Stimulated activated CD4-positive, alpha-beta T cell treated with anti-CD3 and anti-CD28 coated beads, Interleukin-15, amount 100 ng/mL, for 1 hour (primary cell): ENCODE measurements around the gene COPZ1.

Source experiments
- DNase-seq, 2 donors: peaks; one replicate each; pipeline ENCODE4 v3.0.0-alpha.2; 2020; ENCODE audit warnings: low read depth in 1 of 2, low spot score in 1 of 2

The COPZ1 gene

DNA sequence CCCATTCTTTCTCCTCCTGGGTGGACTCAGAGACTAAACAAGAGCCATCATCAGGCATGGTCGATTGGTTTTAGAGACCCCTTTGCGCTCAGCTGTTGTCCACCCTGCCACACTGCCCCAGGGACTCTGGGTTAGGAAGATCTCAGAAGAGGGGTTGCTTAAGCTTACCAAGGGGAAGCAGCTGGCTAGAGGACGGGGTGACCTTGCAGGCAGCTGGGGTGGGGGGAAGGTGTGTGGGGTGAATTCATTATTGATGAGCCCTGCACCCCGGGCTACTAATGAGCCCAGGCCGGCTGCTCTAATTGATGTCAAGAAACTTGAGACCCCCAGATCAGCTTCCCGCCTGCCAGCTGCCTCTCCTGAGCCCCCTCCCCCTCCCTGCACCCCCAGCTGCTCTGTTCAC, 68.3 kb downstream of the COPZ1 start:
- DNase-seq: no peak

DNA sequence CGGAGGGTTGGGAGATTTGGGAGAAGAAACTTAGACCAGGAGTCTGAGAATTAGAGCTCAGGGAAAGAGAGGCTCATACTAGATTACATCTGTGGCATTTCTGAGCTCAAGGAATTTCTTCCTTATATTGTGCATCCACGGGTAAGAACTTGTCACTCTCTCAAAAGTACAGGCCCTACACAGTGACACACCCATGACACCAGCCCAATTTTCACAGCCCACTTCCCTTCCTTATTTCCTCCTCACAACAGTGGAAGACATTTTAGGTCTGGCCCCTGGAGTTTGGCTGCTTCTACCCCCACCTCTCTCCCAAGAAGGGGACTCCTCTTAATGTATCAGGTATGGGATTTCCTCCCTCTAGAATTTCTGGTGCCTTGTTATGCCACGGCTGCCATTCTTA, 68.8 kb downstream of the COPZ1 start:
- DNase-seq: no peak

GRCh38 chr12:54394281-54394719, 69.4 kb downstream of the COPZ1 start:
- DNase-seq: no peak

DNA sequence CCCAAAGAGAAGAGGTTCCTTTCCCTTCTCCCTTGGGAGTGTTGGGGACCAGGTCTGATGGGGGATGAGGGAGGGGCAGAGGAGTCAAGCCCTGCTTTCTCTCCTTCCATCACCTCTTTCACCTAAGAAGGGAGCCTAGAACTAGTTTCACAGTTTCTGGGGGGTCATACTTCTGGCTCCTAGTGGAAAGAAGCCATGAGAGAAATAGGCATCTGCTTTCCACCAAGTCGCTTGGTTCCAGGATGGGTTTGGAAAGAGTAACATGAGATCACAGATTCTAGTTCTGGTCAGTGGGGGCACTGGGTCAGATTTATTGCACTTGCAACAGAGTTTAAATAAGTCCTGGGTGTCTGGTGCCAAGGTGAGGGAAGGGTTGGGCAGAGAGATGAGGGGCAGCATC, 70.1 kb downstream of the COPZ1 start:
- DNase-seq: no peak

DNA sequence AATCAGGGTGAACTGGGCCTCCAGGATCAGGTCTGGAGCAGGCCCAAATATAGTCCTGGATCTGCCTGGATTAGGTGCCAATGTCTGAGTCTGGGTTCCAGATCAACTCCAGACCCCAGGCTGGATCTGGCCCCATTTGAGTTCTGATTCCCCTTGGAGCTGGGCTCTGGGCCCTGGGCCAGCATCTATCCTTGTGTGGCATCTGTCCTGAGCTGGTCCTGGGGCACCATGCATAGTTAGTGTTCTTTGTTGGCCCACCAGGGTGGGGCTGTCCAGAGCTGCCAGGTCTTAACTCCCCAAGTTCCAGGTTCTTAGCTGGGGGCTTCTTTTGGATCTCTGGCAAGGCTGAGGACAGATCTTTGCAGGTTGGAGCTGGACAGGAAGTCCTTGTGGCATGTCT, 70.6 kb downstream of the COPZ1 start:
- no peak for DNase-seq

GRCh38 chr12:54397157-54397556, 72.2 kb downstream of the COPZ1 start:
- DNase-seq: no peak

- DNase-seq: no peak
Observed at GRCh38 chr12:54398218-54398617, 73.3 kb downstream of the COPZ1 start.

- peak; percentile 79 to 81 for DNase-seq
Observed at GRCh38 chr12:54398995-54399793, 74.3 kb downstream of the COPZ1 start.

- no peak for DNase-seq
Observed at GRCh38 chr12:54401119-54401518, 76.2 kb downstream of the COPZ1 start.
